Measurements from ENCODE around the gene GULP1. TPM values are rescaled to one million over a fixed set of nuclear protein-coding genes. Genes with fewer than 3 reads are reported as not detected.

The GULP1 gene
- total RNA-seq, 2 donors from 2014 or later = 15.3 to 26.5 TPM

GRCh38 chr2:188450732-188451483 is 159.2 kb downstream of the GULP1 start:
- Histone ChIP-seq H3K36me3 (ENCODE audit: control insufficient read depth, insufficient read depth, low read length) (no peaks in the 10 kb centered on the region), H3K27me3 (ENCODE audit: control insufficient read depth, insufficient read depth, low read length, poor library complexity, severe bottlenecking) (no peaks in the 10 kb centered on the region), H3K4me1 (ENCODE audit: control insufficient read depth, insufficient read depth, low read length) (no peaks in the 10 kb centered on the region), H3K27ac (ENCODE audit: low read depth, low read length) (no peak overlapping the region), H3K9me3 (ENCODE audit: control insufficient read depth, low read length) (peaks cover 21% of the 10 kb centered on the region), H3K4me3 (ENCODE audit: low read length) (no peak overlapping the region), H3K9ac (ENCODE audit: extremely low read depth, low read length, poor library complexity, severe bottlenecking) (no peak overlapping the region)
- H3K27me3 Mint-ChIP-seq (ENCODE audit: insufficient read depth) = no peaks in the 10 kb centered on the region
- H3K9me3 Mint-ChIP-seq = peaks cover 26% of the 10 kb centered on the region
- no peak overlapping the region for H3K27ac Mint-ChIP-seq
- no peak for DNase-seq
- no peak overlapping the region for H3K4me3 Mint-ChIP-seq
- TF ChIP-seq, protein P1, sequence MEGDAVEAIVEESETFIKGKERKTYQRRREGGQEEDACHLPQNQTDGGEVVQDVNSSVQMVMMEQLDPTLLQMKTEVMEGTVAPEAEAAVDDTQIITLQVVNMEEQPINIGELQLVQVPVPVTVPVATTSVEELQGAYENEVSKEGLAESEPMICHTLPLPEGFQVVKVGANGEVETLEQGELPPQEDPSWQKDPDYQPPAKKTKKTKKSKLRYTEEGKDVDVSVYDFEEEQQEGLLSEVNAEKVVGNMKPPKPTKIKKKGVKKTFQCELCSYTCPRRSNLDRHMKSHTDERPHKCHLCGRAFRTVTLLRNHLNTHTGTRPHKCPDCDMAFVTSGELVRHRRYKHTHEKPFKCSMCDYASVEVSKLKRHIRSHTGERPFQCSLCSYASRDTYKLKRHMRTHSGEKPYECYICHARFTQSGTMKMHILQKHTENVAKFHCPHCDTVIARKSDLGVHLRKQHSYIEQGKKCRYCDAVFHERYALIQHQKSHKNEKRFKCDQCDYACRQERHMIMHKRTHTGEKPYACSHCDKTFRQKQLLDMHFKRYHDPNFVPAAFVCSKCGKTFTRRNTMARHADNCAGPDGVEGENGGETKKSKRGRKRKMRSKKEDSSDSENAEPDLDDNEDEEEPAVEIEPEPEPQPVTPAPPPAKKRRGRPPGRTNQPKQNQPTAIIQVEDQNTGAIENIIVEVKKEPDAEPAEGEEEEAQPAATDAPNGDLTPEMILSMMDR (conservative IDR thresholded peaks at IDR 0.05) = no peak
- peaks cover 16% of the 10 kb centered on the region for H3K36me3 Mint-ChIP-seq (ENCODE audit: low read depth)
- H3K4me1 Mint-ChIP-seq = no peaks in the 10 kb centered on the region
- WGBS, 2 experiments (ENCODE audit: insufficient coverage in 1 of 2, insufficient read length in 1 of 2) = 80 to 87% methylated on average over 1 to 2 of the region's 2 CpGs

DNA sequence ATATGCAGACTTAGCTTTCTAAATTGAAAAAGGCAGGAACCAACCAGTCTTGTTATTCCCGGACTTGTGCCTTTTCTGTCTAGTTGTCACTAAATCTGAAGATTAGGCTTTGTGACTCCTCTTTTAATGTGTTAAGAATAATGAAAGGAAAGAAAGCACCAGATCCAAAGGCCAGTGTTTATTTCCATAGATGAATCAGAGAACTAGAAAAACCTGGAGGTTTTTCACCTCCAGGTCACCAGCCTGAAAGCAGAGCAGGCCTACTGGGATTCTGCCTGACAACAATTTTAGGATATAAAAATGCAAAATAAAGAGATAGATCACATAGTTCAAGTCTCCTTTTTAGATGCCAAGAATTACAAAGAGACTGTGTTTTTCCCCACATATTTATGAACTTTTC is 160.4 kb downstream of the GULP1 start:
- H3K4me1 ChIP-seq (ENCODE audit: control insufficient read depth, insufficient read depth, low read length) = no peaks in the 10 kb centered on the region
- Mint-ChIP-seq H3K27ac (no peak overlapping the region), H3K4me3 (no peak overlapping the region), H3K9me3 (peaks cover 33% of the 10 kb centered on the region), H3K27me3 (ENCODE audit: insufficient read depth) (no peaks in the 10 kb centered on the region), H3K4me1 (no peaks in the 10 kb centered on the region), H3K36me3 (ENCODE audit: low read depth) (peaks cover 22% of the 10 kb centered on the region)
- TF ChIP-seq, protein P1 (conservative IDR thresholded peaks at IDR 0.05) = no peak
- H3K4me3 ChIP-seq (ENCODE audit: low read length) = no peak overlapping the region
- 91 to 100% methylated on average over 1 of the region's 1 CpG for WGBS, 2 experiments (ENCODE audit: insufficient coverage in 1 of 2, insufficient read length in 1 of 2)
- H3K27me3 ChIP-seq (ENCODE audit: control insufficient read depth, insufficient read depth, low read length, poor library complexity, severe bottlenecking) = no peaks in the 10 kb centered on the region
- H3K9ac ChIP-seq (ENCODE audit: extremely low read depth, low read length, poor library complexity, severe bottlenecking) = no peak overlapping the region
- DNase-seq = no peak
- H3K27ac ChIP-seq (ENCODE audit: low read depth, low read length) = no peak overlapping the region
- H3K9me3 ChIP-seq (ENCODE audit: control insufficient read depth, low read length) = peaks cover 21% of the 10 kb centered on the region
- H3K36me3 ChIP-seq (ENCODE audit: control insufficient read depth, insufficient read depth, low read length) = no peaks in the 10 kb centered on the region

- WGBS, 2 experiments (ENCODE audit: insufficient coverage in 1 of 2, insufficient read length in 1 of 2) = 71 to 75% methylated on average over 11 to 12 of the region's 12 CpGs
- Mint-ChIP-seq H3K4me1 (no peaks in the 10 kb centered on the region), H3K4me3 (no peak overlapping the region), H3K9me3 (peaks cover 42% of the 10 kb centered on the region), H3K27me3 (ENCODE audit: insufficient read depth) (no peaks in the 10 kb centered on the region), H3K27ac (peak overlapping the region; percentile 46), H3K36me3 (ENCODE audit: low read depth) (peaks cover 34% of the 10 kb centered on the region)
- Histone ChIP-seq H3K4me1 (ENCODE audit: control insufficient read depth, insufficient read depth, low read length) (no peaks in the 10 kb centered on the region), H3K9me3 (ENCODE audit: control insufficient read depth, low read length) (peaks cover 45% of the 10 kb centered on the region), H3K27ac (ENCODE audit: low read depth, low read length) (no peak overlapping the region), H3K27me3 (ENCODE audit: control insufficient read depth, insufficient read depth, low read length, poor library complexity, severe bottlenecking) (no peaks in the 10 kb centered on the region), H3K4me3 (ENCODE audit: low read length) (no peak overlapping the region), H3K9ac (ENCODE audit: extremely low read depth, low read length, poor library complexity, severe bottlenecking) (no peak overlapping the region), H3K36me3 (ENCODE audit: control insufficient read depth, insufficient read depth, low read length) (no peaks in the 10 kb centered on the region)
- TF ChIP-seq, protein P1 (conservative IDR thresholded peaks at IDR 0.05) = peak; percentile 67
- DNase-seq = peak; percentile 67
Observed at GRCh38 chr2:188456114-188456909, 164.6 kb downstream of the GULP1 start.

Data from endodermal cell (in vitro differentiated cells).